HG03520 (cell line): ENCODE data around the gene TCF3.

Experiments
- ATAC-seq: cut with Tn5 transposase; IDR thresholded peaks from one replicate; pipeline ENCODE4 v1.9.1; 2021; ENCODE audit warnings: mild to moderate bottlenecking, moderate library complexity; ENCODE audit not compliant: unreplicated experiment

The TCF3 gene

GRCh38 chr19:1567848-1568227, 84.6 kb downstream of the TCF3 start:
- no peak for ATAC-seq

GRCh38 chr19:1567116-1567847, 85.1 kb downstream of the TCF3 start:
- no peak for ATAC-seq

DNA sequence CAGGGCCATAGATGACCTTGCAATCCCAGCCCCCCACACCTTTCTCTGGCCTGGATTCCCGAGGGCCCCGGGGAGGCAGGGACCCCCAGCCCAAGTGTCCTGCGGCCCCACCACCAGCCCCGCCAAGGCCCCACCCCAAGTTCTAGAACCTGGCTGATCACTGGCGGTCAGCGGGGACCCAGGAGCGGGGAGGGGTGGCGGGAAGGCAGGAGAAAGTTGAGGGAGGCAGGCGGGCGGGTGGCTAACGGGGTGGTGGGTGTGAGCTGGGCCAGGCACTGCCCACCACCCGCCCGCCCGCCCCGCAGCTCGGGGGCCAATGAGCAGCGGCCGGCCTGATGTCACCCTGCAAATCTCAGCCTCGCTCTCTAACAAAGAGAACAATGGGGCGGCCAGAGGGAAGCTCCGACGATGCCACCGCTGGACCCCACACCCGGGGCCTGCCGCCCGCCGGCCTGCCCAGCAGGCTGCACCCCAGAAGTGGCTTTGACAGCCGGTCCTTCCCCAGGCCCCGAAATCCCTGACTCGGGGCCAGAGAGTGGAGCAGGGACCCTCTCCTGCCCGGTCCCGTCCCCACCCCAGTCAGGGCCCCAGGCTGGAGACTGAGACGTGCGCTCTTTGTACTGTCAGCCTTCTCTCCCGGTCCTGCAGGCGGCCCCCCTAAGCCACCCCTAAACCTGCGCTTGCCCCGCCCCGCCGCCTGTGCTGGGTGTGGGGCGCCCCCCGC, 85.9 kb downstream of the TCF3 start:
- ATAC-seq: no peak

- ATAC-seq: no peak
These were observed 89.2 kb downstream of the TCF3 start for GRCh38 chr19:1563251-1563650.

GRCh38 chr19:1561236-1561842, 91.1 kb downstream of the TCF3 start:
- no peak for ATAC-seq

GRCh38 chr19:1560286-1560882, 92.0 kb downstream of the TCF3 start:
- no peak for ATAC-seq
